Measurements from ENCODE around the gene PDZRN4.
A peak's percentile ranks its signal among the peaks of the same experiment; 100 is the strongest.
"Not testable (repeated sequence)": the region's sequence is repeated elsewhere in the genome, so short reads cannot be mapped to it uniquely, and the experiment has no call there.

Gene PDZRN4

GRCh38 chr12:41254004-41254914 lies 66.1 kb downstream of the PDZRN4 start:
- DNase-seq (ENCODE audit: low read depth), result no peak
- TF ChIP-seq, protein P1, sequence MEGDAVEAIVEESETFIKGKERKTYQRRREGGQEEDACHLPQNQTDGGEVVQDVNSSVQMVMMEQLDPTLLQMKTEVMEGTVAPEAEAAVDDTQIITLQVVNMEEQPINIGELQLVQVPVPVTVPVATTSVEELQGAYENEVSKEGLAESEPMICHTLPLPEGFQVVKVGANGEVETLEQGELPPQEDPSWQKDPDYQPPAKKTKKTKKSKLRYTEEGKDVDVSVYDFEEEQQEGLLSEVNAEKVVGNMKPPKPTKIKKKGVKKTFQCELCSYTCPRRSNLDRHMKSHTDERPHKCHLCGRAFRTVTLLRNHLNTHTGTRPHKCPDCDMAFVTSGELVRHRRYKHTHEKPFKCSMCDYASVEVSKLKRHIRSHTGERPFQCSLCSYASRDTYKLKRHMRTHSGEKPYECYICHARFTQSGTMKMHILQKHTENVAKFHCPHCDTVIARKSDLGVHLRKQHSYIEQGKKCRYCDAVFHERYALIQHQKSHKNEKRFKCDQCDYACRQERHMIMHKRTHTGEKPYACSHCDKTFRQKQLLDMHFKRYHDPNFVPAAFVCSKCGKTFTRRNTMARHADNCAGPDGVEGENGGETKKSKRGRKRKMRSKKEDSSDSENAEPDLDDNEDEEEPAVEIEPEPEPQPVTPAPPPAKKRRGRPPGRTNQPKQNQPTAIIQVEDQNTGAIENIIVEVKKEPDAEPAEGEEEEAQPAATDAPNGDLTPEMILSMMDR (IDR thresholded peaks at IDR 0.05; ENCODE audit: insufficient read depth, low read depth, low read length, missing control alignments), result no peak
- H3K4me3 ChIP-seq (ENCODE audit: low read depth, low read length), result no peak overlapping the region

- H3K4me3 ChIP-seq (ENCODE audit: low read depth, low read length); DNase-seq (ENCODE audit: low read depth): not testable (repeated sequence)
Observed at GRCh38 chr12:41263196-41263595, 75.1 kb downstream of the PDZRN4 start.

DNA sequence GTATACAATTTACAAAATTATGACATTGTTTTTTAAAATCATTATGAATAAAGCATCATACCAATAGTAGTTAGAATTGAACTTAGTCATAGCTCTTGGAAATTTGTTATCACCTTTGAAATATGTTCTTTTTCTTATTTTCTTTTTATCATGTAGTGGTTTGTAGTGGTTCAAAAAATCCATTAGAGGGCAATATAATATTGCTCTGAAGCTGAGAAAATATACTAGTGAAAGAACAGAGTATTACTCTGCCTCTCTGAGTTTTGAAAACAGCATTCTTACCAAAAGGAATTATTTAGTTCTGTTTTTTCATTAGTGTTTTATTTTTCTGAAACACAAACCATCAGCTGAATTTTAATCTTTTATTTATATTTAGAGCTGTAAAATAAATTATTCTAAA lies 76.2 kb downstream of the PDZRN4 start:
- TF ChIP-seq, protein P1 (IDR thresholded peaks at IDR 0.05; ENCODE audit: insufficient read depth, low read depth, low read length, missing control alignments), result peak; percentile 5
- no peak for DNase-seq (ENCODE audit: low read depth)
- H3K4me3 ChIP-seq (ENCODE audit: low read depth, low read length), result no peak overlapping the region

GRCh38 chr12:41269056-41269455 lies 80.9 kb downstream of the PDZRN4 start:
- H3K4me3 ChIP-seq (ENCODE audit: low read depth, low read length), result no peak overlapping the region
- DNase-seq (ENCODE audit: low read depth), result no peak
- TF ChIP-seq, protein P1 (IDR thresholded peaks at IDR 0.05; ENCODE audit: insufficient read depth, low read depth, low read length, missing control alignments), result no peak

- DNase-seq (ENCODE audit: low read depth), result no peak
- H3K4me3 ChIP-seq (ENCODE audit: low read depth, low read length), result no peak overlapping the region
- TF ChIP-seq, protein P1 (IDR thresholded peaks at IDR 0.05; ENCODE audit: insufficient read depth, low read depth, low read length, missing control alignments), result no peak
Observed at GRCh38 chr12:41271489-41271888, 83.4 kb downstream of the PDZRN4 start.

GRCh38 chr12:41274643-41275042 lies 86.5 kb downstream of the PDZRN4 start:
- TF ChIP-seq, protein P1 (IDR thresholded peaks at IDR 0.05; ENCODE audit: insufficient read depth, low read depth, low read length, missing control alignments), result no peak
- no peak overlapping the region for H3K4me3 ChIP-seq (ENCODE audit: low read depth, low read length)

GRCh38 chr12:41277100-41277945 lies 89.2 kb downstream of the PDZRN4 start:
- TF ChIP-seq, protein P1 (IDR thresholded peaks at IDR 0.05; ENCODE audit: insufficient read depth, low read depth, low read length, missing control alignments), result peak; percentile 41
- peak; percentile 48 for DNase-seq (ENCODE audit: low read depth)
- no peak overlapping the region for H3K4me3 ChIP-seq (ENCODE audit: low read depth, low read length)

More at GRCh38 chr12:41274643-41275042, 86.5 kb downstream of the PDZRN4 start:
- no peak for DNase-seq (ENCODE audit: low read depth)
